HG02642 (cell line): ENCODE data around the gene CCDC180.
"Not testable (repeated sequence)": the region's sequence is repeated elsewhere in the genome, so short reads cannot be mapped to it uniquely, and the experiment has no call there.

Source experiments
- ATAC-seq: cut with Tn5 transposase; IDR thresholded peaks from one replicate; pipeline ENCODE4 v1.9.1; 2021; ENCODE audit warnings: mild to moderate bottlenecking; ENCODE audit not compliant: unreplicated experiment, poor library complexity

CCDC180 gene

DNA sequence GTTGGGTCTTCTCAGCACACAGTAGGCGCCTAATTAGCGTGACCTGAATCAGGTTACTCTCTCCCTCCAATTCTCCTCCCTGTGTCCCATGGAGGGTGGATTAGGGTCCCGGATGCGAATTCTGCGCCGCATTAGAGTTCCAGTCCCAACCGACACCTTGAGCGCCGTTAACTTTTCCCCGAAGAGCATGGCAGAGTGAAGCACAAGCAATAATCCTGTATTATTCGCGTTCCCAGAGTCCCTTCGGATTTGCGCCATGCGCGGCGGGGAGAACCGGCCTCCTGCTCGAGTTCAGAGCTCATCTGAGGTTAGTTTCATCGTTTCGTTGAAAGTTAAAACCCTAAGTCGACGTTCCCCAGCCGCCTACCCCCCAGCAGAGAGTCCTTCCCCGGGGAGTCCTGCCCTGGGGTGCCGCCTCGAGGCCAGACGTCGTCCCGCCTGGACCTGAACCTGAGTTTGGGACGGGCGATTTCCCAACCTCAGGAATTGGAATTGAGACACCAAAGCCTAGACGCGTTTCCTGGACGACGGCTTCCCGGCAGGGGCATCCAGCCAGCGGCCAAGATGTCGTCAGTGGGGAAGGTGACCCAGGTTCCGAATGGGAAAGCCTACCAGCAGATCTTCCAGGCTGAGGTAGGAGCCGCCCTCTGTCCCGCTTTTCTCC is at the start of gene CCDC180:
Gene CCDC180 (plus strand): TSS at position 160 of the 664 bp plus-strand sequence. CDS start 405 bp downstream, at position 565.
- ATAC-seq: no peak

DNA sequence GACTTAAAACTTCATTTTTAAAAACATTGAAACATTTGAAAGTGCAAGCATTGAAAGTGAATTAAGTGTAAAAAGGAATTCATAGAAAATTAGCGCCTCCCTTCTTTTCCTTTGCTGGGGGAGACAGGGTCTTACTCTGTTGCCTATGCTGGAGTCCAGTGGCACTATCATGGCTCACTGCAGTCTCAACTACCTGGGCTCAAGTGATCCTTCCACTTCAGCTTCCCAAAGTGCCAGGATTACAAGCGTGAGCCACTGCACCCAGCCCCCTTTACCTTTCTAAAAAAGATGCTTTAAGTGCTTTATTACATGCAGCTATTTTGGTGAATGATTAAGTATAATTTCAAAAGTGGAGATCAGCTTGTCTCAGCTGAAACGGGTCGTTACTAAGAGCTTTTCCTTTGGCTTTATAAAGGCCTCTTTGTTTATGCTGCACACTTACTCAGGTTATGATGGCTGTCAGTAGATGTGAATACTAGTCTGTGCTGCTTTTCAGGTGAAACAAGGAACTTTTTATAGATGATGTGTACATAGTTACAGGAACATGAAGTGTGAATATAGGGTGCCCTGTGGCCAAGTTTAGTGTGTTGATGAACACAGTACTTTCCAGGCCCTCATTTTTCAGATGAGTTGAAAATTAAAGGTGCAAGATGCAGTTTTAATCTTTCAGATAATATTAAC is 47.5 kb upstream of the CCDC180 start:
- ATAC-seq: not testable (repeated sequence)

DNA sequence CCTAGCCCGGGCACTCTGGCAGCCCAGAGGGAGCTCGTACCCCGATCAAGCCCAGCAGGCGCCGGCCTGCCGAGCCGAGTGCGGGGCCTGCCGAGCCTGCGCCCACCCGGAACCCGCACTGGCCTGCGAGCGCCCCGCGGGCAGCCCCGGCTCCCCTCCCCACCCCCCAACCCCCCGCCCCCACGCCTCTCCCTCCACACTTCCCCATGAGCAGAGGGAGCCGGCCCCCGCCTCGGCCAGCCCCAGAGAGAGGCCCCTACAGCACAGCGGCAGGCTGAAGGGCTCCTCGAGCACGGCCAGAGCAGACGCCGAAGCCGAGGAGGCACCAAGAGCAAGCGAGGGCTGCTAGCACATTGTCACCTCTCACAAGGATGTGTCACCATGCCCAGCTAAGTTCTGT is 36.2 kb upstream of the CCDC180 start:
- no peak for ATAC-seq

DNA sequence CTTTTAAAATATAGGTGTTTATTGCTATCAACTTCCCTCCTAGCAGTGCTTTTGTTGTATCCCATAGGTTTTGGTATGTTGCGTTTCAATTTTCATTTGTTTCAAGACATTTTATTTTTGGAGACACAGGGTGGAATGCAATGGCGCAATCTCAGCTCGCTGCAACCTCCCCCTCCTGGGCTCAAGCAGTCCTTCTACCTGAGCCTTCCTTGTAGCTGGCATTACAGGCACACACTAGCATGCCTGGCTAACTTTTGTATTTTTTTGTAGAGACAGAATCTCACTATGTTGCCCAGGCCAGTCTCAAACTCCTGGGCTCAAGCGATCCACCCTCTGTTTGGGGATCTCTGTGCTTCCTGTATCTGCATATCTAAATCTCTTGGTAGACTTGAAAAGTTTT is 35.4 kb upstream of the CCDC180 start:
- no peak for ATAC-seq

DNA sequence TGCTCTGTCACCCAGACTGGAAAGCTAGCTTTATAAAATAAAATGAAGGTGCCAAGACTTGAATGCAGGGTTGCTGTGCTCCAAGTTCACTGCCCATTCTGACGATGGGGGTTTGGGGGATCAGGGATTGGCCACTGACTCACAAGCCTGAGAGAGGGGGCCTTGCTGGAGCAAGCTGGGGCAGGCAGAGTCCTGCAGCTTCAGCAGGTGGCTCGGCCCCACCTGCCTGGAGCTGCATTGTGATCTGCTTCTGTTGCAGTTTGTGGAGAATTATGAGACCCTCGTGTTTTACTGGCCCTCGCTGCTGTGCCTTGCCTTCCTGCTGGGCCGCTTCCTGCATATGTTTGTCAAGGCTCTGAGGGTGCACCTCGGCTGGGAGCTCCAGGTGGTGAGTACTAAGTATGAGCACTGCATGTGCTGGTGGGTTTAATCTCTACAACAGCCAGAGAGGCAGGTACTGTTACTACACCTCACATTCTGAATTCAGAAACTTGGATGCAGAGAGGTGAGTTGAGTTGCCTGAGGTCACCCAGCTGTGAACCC is 31.1 kb upstream of the CCDC180 start:
- no peak for ATAC-seq

DNA sequence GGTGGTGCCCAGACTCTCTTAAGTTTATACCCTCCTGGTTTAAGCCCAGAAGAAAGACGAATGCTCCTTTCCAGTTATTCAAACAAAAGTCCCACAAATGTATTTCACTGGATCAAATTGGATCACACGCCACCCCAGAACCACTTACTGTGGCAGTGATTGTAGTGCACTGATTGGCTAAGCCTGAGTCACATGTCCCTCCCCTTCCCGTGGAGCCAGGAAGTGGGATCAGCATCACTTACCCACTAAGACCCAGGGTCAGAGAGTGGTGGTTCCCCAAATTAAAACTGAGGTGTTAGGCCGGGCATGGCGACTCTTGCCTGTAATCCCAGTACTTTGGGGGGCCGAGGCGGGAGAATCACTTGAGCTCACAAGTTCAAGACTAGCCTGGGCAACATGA is 29.5 kb upstream of the CCDC180 start:
- ATAC-seq: no peak

DNA sequence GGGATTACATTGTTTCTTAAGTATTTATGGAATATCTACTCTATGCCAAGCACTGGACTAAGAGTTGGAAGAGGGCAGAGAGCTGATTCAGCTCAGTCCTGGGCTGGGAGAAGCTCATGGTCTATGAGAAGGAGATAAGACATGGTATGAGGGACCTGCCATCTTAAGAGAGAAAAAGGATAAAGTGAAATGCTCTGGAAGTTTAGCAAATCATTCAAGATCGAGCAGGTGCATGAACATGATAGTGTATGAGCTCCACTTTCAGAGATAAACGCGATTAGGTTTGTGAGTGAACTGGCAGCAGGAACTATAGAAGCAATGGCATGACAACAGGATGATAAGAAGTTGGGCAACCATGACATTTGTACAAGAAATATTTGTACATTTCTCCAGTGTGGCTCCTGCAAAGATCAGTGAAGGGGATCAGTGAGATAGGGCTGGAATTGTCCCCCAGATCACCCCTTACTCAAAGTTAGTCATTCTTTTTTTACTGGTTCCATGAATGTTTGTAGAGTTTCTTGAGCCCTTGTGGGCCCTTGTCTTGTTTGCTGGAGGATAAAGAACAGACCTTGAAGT is 26.6 kb upstream of the CCDC180 start:
- no peak for ATAC-seq

DNA sequence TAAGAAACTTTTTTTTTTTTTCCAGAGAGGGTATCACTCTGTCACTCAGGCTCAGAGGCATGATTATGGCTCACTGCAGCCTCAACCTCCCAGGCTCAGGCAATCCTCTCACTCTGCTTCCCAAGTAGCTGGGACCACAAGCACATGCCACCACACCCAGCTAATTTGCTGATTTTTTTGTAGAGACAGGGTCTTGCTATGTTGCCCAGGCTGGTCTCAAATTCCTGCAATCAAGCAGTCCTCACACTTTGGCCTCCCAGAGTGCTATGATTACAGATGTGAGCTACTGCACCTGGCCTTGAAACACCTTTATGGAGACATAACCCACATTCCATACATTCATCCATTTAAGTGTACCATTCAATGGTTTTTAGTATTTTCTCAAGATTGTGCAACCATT is 23.7 kb upstream of the CCDC180 start:
- ATAC-seq: no peak

DNA sequence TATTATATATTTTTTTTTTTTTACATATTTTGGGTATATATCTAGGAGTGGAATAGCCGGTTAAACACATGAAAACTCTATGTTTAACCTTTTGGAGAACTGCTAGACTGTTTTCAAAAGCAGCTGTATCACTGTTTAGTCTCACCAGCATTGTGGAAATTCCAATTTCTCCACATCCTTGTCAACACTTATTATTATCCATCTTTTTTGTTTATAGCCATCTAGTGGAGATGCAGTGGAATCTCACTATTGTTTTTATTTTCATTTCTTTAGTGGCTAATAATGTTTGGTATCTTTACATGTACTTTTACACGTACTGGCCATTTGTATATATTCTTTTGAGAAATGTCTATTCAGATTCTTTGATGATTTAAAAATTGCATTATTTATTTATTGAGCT is 22.7 kb upstream of the CCDC180 start:
- no peak for ATAC-seq

DNA sequence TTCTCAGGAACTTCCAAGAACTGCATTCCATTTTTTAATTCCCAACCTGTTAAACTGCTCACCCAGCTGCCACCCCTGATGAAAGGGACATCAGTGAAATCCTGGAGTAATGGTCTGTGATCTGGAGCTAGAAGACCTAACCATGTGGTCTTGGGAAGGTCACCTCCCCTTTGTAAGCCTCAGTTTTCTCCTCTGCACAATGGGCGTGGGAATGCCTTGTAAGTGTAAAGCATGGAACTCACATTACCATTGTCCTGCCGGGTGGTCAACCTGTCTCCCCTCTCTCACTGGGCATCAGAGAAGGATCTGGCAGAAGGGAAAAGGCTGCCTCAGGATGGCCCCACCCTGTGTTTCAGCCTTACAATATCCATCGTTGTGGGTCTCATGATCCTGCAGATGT is 15.3 kb upstream of the CCDC180 start:
- no peak for ATAC-seq

DNA sequence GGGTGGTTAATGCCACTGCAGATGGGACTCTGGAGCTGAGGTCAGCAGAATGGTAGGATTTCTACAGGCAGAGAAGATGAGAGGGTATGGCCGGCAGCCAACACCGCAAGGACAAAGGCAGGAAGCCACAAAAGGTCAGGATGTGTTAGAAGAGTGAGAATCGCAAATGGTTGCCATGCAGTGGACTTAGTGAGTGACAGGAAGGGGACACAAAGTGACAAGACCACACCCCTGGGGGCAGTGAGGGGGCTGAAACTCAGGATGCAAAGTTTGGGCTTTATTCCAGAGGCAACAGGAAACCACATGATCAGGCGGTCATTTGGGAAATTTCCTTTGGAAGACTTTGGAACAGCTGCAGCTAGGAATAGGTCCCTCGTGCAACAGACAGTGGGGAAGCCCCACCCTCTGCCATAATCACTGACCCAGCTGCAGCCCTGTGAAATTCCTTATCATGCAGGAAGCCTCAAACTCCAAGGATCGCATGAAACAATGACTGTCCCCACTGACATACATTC is 14.2 kb upstream of the CCDC180 start:
- ATAC-seq: no peak

DNA sequence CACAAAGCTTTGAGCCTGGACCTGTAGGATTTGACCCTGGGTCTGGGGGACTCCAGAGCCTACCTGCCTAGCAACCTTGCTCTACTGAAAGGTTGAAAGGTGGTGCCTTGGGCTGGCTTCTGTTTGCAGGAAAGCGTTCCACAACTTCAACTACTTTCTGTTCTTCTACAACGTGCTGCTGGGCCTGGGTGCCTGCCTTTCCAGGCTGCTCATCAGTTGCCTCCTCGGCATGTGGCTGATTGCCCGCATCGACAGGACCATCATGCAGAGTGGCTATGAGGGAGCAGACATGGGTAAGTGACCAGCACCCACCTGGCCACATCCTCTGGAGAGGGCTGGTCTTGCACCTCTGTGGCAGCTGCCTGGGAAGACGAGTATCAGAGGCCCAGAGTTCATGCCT is 13.6 kb upstream of the CCDC180 start:
- ATAC-seq: no peak

DNA sequence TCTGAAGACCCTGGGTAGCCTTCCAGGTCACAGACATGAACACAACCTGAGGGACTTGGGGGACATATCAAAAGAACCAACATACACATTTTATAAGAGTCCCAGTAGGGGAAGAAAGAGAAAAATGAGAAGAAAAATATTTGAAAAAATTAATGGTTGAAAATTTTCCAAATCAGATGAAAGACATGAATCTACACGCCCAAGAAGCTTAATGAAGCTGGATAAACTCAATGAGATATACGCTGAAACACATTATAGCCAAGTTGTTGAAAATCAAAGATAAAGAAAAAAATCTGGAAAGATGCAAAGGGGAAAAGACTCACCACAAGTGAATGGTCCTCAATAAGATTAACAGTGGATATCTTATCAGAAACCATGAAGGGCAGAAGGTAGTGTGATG is 9.6 kb upstream of the CCDC180 start:
- ATAC-seq: no peak

DNA sequence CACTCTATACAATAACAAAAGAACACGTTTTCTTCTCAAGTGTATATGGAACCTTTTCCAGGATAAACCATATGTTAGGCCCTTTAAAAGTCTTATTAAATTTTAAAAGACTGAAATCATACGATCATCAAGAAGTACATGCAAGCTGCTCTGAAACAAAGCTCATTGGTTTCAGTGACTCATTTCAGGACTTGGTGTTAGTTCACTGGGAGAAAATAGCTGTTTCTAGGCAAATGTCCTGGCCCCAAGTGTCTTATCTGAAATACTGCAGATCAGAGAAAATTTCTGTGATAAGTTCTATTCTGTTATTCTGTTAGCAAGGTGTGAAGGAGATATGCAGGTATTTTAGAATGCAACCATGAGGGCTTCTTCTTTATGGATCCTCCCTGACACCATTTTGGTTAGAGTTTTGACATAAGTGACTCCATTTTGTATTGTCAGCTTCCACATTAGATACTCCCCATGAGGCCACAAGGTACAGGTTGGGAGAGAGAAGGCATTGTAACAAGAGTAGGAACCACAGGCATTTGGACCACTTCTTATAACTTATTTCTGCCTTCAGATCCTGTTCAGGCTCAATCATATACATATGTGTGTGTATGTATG is 7.5 kb upstream of the CCDC180 start:
- peak; percentile 62 for ATAC-seq

DNA sequence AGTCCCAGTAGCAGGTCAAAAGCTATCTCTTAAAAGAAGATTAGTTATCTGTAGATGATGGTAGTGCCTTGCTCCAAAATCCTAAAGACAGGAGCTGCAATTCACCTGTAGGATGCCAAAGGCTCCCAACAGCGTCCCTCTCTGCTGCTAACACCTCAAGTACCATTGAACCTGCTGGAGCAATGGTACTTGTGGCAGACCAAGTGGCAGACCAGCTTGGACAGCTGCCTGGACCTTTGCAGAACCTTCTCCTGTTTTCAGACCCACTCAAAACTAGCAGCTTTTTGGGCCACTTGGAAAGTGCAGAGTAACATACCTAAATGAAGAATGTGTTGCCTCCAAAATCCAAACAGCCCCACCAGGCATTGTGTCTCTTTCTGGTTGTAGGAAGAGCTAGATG is 6.9 kb upstream of the CCDC180 start:
- ATAC-seq: no peak

DNA sequence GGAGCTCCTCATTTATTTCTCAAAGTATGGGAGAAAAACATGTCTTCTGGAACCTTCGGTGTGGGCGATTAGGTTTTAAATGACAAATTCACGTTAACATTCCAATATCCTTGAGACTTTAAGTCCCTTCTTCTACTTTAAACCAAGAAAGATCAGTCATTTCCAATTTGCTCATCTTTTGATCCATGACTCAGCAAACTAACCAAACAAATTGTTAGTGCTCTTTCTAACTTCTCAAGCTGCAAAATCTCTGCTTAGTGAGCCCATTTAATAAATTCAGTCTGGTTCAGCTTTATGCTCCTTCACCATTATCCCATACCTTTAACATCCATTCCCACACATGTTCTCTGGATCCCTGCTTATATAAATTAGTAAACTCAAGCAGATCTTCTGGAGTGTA is 5.5 kb upstream of the CCDC180 start:
- no peak for ATAC-seq

DNA sequence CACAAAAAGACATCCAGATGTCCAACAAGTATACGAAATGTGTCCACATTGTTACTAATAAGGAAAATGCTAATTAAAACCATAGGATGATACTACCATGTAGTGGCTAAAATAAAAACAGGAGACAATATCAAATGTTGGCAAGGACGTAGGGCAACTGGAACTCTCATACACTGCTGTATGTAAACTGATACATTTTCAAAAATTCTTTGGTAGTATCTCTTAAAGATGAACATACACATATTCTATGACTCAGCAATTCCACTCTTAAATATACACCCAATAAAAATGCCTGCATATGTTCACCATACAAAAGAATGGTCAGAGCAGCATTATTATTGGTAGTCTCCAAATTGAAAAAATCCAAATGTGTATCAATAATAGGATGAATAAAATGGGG is 2.9 kb upstream of the CCDC180 start:
- no peak for ATAC-seq

DNA sequence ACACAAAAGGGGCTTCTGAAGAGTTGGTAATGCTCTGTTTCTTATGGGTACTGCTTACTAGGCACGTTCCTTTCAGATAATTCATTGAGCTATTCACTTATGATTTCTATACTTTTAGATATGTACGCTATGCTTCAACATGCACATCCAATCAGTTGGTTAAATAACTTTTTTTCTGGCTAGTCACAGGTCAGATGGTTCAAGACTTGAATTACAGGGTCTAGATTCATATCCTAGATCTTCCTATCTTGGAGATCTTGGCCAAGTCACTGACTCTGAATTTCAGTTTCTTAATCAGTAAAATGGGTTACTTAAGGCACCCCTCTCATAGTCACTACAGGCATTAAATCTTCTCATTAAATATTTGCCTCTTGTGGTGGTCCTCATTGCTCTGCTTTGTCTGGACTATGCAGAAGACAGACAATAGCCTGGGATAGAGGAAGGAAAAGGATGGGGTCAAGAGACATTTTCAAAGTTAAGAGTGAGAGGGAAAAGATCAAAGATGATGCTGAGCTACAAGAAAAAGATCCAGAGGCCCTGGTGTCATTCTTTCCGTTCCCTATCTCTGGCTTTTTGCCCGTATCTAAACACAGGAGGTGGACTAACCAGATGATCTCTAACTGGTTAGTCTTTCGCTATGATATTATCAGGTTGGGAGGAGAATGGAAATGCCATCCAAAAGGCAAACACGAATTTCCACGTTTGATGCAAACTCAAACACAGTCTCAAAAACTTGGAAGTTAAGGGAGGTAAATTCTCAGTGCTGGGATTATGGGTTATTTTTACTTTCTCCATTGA is 1.8 kb upstream of the CCDC180 start:
- ATAC-seq: no peak

DNA sequence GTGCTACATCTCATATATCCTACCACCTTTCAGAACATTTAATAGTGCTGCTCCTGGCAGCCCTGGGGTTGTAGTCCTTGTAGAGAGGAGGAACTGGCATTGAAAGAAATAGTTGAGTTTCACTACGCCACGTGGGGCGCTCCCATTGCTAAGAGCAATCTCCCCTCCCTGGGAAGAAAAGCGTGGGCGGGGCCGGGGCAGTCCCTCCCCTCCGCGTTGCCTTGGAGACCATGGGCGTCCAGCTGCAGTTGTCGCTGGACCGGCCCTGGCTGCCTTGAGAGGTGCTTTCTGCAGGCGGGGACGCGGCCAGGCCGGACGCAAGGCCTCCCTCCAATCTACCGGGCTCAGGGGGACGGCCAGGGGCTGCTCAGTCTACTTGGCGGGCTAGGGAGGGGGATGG is 368 bp upstream of the CCDC180 start:
- ATAC-seq: no peak

DNA sequence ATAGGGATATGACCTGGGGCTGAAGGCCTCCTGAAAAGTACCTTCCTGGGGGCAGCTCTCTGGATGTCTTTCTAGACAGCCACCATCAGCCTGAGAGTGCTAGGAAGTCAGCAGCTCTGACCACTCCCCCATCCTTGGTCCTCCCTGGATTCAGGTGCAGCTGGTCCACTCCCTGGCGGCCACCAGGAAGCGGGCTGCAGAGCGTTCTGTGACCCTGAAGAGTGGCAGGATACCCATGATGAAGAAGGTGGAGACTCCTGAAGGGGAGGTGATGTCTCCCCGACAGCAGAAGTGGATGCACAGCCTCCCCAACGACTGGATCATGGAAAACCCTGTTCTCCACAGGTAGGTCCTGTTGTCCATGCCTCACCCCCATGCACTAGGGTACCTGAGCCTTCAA is 1.8 kb downstream of the CCDC180 start:
- no peak for ATAC-seq
